HG02981 (cell line): ENCODE data around the gene ARMH1.
"Not testable (repeated sequence)": the region's sequence is repeated elsewhere in the genome, so short reads cannot be mapped to it uniquely, and the experiment has no call there.

Experiments used
- ATAC-seq: cut with Tn5 transposase; IDR thresholded peaks from one replicate; pipeline ENCODE4 v1.9.1; 2021; ENCODE audit warnings: mild to moderate bottlenecking, moderate library complexity; ENCODE audit not compliant: unreplicated experiment

ARMH1 gene

DNA sequence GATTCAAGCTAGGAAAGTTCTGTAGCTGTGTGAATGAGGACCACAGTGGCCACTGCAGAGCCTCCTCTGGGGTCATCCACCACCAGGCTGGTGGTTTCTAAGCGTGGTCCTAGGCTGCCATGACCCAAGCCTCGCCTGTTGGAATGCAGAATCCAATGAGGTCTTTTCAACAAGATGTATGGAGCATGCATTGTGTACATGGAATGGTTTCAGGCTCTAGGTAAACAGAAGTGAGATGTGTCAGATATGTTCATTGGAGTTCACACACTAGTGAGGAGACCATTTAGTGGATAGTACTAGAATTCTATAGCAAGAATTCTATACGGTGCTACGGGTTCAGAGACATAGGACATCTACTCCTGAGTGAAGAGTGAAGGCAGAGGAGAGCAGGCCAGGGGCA is 45.8 kb downstream of the ARMH1 start:
- no peak for ATAC-seq

DNA sequence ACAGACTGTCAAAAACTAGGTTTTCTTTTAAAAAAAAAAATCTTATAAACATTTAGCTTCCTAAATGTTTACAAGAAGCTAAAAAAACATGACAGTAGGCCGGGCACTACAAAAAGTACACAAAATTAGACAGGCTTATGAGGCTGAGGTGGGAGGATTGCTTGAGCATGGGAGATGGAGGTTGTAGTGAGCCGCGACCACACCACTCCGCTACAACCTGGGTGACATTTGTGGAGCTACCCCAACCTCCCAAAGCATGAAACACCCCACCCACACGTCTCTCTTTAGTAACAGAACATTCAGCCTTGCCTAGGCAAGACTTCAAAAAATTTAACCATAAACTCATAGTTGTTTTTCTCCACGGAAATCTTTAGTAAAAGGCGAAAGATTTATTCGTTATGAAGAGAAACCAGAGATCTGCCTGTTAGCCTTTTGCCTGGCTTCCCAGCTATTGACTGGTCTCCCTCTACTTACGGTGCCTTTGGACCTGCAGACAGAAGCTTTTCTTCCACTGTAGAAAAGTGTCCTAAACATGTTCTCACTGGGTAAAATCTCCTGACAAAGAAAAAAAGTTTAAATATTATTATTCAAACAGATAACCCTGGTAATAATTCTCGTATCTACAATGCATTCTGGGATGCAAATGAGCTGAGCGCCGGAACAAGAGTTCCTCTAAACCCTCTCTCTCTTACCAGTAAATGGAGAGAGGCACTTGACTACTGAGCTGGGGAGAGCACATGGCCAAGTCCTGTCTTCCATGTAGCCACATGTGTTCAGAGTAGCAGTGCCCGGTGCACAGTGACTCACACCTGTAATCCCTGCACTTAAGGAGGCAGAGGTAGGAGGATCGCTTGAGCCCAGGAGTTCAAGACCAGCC is 47.2 kb downstream of the ARMH1 start:
- peak; percentile 65 for ATAC-seq

DNA sequence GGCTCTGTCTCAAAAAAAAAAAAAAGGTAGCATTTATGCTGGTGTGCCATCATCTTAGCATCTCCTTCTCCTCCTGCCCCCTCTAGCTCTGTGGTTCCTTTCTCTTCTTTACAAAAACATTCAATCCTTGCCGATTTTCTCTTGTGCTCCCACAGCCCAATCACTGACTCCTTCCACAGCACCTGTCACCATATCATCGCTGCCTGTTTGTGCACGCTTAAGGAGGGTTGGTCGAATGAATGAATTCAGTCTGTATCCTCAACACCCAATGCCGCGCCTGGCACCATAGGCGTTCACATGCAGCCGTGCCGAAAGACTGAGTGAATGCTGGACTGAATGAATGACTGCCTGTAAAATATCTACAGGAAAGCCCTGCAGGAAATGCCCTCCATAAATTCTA is 48.5 kb downstream of the ARMH1 start:
- ATAC-seq, result no peak

DNA sequence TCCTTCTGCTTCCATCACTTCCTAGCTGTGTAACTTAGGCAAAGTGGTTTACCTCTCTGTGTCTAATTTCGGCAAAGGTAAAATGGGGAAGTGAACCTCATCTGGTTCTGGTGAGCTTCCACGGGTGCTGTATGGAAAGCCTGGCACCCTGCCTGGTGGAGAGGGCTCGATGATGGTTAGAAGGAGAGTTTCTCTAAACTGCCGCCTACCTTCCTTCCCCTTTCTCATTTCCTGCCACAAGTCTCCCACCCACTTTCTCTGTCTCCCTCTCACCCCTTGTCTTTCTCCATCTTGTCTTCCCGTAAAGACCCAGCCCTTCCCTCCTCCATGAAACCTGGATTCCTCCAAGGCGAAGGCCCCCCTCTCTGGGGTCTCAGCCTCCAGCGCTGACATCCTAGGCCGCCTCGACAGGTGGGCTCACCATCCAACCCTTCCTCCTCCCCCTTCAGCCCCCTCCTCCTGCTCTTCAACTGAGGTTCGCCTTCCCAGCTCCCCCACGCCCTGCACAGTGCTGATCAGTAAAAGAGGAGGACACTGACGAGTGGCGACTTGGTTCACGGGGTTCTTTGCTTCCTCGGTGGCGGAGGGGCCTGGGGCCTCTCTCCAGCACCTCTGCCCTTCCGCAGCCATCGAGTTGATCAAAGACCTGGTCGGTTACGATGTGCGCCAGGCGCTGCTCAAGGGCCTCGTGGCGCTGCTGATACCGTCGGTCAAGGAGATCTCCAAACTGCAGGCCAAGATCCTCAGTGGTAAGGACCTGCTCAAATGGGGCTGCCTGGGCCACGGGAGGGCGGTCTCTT is 49.2 kb downstream of the ARMH1 start:
- no peak for ATAC-seq

DNA sequence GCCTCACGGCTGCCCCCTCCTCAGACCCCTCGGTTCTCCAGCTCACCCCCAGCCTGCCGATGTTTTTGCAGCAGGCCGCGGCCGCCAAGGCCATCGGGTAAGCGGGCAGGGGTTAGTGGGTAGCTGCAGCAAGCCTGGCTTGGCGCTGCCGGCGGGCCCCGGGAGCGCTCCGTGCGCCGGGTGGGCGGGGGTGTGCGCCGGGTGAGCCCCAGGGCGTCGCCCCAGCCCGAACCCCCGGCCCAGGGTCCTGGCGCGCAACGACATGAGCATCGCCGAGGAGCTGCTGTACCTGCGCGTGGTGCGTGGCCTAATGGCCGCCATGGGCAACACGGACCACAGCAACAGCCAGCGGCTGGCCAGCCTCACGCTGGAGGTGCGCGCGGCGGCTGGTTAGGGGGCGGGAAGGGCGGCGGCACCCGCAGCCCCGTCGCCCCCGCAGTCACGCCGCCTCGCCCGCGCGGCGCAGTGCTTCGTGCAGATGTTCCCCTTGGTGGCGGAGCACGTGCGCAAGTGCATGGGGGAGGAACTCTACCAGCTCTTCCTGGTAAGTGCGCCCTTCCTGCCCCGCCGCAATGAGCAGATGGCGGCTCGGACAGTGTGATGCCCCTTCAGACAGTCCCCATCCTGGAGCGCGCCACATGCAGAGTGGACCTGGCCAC is 49.9 kb downstream of the ARMH1 start:
- no peak for ATAC-seq

DNA sequence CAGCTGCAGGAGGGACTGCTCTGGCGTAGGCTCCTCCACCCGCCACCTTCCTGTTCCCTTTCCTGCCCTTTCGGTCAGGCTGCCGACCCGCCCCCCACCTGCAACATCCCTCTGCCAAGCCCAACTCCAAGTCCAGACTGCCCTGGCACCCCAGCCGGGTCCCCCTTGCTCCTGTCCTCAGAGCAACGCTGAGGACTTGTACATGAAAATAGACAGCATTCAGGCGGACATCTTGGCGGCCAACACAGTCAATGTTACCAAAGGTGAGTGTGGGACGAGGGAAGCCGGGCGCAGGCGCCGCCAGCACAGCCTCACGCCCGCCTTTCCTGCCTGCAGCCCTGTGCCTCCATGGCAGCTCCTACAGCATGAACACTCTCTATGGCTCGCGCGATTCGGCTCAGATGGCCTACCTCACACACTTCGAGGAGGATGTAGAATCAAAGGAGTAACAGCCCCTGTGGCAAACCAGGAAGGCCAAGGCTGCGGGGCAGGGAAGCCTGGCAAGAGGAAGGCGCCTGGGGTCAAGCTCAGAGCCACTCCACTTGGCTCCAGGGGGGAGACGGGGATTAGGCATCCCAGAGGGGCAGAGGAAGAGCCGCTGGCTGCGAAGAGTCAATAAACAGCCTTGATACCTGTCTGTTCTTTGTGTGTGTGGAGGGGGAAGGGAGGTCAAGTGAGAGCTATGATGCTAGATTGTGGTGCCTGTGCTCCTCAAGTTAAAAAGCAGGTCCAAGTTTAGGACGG is 50.6 kb downstream of the ARMH1 start:
- no peak for ATAC-seq

DNA sequence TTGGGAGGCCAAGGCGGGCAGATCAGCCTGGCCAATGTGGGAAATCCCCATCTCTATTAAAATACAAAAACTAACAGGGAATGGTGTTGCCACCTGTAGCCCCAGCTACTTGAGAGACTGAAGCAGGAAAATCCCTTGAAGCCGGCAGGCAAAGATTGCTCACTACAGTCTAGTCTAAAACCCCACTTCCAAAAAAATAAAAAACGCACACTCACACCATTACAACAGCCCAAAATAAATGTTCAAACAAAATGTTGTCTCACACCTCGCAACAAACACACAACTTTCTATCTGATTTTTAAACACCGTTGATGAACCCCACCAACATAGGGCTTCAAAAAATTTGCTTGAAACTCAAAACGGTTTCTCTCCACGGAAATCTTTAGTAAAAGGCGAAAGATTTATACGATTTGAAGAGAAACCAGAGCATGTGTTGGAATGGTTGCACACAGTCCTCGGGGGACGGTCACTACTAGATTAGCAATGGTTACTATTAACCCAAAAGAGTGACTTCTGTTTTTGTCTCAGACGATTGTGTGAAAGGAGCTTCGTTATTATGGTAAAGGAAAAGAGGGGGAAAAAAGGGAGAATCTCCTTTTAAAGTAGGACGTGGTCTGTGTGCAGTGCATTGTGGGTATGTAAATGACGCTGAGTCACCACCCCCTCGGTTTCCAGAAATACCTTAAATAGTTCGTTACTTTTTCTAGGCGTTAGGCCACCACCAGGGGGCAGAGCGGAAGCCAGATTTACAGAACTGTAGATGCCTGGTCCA is 56.4 kb downstream of the ARMH1 start, which contains the start of gene RNU5D-1:
Gene RNU5D-1, minus strand, starts transcription at position 430 of the 772 bp plus-strand sequence.
- peak; percentile 77 for ATAC-seq

DNA sequence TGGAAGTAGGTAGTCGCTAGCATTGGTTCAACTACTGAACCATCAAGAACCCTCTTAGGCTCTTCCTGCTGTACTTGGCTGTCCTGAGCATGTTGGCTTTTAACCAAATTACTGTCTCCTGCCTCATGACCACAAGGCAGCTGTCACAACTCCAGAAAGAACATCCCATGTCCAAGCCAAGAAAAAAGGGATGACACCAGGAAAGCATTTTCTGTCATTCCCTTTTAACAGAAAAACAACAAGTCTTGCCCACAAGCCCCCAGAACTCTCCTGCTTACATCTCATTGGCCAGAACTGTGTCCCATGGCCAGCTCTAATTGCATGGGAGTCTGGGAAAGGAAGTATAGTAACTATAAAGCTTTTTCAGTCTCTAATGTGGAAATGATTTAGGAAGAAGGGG is 58.9 kb downstream of the ARMH1 start:
- ATAC-seq, result no peak

DNA sequence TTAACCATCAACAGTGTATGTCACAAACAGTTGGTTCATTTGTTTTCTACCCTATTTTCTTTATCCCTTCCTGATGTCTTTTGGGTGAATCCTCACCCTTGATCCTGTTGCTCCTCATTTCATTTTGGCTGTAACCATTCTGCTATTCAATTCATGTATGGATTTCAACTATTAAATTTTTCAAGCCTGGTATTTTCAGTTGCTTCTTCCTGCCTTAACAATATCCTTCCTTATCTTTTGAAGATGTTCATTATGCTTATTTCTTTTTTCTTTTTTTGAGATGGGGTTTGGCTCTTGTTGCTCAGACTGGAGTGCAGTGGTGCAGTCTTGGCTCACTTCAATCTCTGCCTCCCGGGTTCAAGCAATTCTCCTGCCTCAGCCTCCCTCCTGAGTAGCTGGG is 59.3 kb downstream of the ARMH1 start:
- no peak for ATAC-seq

DNA sequence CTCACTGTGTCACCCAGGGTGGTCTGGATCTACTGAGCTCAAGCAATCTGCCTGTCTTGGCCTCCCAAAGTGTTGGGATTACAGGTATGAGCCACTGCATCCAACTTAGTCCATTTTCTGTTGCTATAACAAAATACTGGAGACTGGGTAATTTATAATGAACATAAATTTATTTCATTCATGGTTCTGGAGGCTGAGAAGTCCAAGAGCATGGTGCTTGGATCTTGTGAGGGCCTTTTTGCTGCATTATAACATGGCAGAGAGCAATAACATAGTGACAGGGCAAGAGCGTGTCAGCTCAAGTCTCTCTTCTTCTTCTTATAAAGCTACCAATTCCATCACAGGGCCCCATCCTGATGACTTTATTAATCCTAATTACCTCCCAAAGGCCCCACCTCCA is 61.5 kb downstream of the ARMH1 start:
- no peak for ATAC-seq

DNA sequence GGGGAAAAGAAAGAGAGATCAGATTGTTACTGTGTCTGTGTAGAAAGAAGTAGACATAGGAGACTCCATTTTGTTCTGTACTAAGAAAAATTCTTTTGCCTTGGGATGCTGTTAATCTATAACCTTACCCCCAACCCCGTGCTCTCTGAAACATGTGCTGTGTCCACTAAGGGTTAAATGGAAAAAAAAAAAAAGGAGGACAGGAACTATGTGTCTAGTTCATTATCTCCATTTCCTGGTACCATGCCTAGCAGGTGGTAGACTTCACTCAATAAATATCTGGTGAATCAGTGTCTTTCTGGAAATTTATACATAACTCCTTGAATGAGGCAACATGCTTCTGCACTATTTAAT is 64.4 kb downstream of the ARMH1 start:
- ATAC-seq, result not testable (repeated sequence)

DNA sequence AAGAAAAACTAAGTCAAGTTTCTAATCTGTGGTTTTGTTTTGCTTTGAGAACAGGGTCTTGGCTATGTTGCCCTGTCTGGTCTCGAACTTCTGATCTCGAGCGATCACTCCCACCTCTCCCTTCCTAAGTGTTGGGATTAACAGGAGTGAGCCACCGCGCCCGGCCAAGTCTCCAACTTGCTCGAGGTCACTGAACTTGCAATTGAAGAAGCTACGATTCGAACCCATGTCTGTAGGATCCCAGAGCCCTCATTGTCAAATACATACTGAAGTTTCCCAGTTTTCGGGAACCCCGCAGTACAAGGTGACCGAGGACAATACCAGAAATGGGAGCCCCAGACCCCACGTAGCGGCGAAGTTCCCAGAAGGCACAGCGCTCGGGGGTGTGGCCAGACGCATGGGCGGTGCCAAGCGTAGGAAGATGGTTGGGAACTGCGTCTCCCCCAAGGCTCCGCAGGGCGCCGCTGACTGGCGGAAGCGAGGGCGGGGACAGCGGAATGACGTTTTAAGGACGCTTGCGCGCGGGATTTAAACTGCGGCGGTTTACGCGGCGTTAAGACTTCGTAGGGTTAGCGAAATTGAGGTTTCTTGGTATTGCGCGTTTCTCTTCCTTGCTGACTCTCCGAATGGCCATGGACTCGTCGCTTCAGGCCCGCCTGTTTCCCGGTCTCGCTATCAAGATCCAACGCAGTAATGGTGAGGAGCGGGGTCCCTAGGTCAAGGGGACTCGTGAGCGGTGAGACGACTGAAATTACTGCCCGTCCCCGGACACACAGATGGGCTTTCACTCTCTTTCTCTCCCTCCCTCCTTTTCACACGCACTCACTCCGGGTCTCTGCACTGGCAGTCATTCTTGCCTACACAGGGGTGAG is 65.0 kb downstream of the ARMH1 start, which contains the start of gene KIF2C:
Gene KIF2C, plus strand, starts transcription at position 531 of the 872 bp plus-strand sequence. Its CDS starts 96 bp downstream, at position 627.
- ATAC-seq, result peak; percentile 96

DNA sequence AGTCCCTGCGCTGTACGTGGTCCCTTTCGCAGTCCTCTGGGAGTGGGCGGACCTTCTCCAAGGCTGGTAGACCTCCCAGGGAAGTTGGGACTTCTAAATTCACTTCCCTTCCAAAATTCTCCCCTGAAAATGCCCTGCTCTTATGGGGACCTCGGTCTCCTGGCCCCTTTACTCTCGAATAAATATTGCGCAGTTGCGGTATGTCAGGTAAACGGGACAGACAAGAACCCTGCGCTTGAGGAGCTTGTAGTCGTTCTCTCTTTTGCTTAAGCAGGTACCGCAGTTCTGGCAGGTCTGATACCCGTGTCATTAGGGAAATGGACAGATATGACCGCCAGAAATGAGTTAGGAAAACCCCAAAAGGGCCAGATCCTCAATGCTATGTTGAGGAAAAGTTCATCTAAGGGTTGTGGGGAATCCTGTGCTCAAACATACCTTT is 65.7 kb downstream of the ARMH1 start:
- no peak for ATAC-seq

DNA sequence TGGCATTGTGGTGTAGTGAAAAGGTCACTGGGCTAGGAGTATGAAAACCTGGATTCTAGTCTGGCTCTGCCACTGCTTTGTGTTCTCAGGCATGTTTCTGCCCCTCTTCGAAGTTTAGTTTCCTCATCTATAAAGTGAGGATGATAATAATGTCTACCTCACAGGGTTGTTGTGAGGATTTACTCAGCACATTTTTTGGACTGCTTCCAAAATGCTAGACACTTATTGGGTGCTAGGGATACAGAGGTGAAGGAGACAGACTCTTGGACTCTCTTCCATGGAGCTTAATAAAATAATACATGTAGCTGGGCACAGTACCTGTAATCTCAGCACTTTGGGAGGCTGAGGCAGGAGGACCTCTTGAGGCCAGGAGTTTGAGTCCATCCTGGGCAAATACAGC is 68.7 kb downstream of the ARMH1 start:
- ATAC-seq, result no peak

DNA sequence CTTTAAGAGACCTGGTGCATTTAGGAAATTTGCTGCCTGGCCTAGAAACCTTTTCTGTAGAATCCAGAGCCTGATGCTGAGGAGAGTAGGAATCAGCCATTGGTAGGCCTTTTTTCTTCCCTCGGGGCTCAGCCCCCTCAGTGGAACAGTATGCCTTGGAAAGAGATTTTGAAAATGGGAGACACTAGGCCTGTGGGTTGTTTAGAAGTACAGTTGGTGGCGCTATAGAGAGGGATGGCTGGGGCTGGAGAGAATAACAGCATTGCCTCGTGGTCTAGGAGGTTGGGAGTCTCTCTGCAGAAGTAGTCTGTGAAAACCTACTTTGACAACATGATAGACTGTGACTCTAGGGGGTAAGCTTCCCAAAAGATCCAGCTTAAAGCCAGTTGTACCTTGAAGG is 73.4 kb downstream of the ARMH1 start:
- no peak for ATAC-seq

DNA sequence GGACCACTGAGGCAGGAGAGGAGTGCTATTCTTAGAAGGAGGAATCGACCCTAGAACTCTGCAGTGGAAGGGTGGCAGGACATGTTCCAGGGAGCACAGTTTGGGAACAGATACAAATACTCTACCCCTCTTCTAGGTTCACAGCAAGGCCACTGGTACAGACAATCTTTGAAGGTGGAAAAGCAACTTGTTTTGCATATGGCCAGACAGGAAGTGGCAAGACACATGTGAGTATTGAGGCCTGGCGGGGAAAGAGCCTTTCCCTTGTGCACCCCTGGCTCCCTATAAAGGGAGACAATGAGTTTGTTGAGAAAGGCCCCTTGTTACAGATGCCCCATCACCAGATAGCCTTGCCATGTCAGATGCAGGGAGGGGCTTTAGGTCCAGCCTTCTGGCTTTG is 82.9 kb downstream of the ARMH1 start:
- ATAC-seq, result no peak

DNA sequence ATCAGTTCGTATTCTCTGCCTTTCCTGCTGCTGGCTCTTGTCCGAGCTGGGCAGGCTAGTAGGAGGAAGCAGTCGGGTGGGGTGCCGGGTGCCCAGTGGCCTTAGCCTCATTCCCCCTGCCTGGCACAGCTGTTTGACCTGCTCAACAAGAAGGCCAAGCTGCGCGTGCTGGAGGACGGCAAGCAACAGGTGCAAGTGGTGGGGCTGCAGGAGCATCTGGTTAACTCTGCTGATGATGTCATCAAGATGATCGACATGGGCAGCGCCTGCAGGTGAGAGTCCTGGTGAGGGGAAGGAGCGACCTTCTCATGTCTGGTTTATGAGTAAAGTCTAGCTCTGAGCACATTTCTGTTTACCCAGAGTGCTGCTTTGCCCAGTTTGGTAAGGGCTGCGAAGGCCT is 84.6 kb downstream of the ARMH1 start:
- ATAC-seq, result no peak

DNA sequence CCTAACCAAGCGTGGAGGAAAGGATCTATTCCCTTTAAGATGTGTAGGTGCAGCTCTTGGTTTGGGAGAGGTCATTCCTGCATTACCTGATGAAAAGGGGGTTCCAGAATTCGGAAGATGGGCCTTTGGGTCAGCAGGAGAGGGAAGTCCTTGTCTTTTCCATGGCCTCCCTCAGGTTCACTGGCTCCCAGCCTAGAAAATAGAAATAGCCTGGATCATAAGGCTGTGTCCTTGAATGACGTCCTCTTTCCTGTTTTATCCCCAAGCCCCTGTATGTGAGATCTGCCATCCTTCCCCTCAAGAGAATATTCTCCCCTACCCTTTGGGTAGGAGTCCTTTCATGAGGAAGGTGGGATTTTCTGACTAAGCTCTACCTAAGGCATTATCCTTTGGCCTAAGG is 86.4 kb downstream of the ARMH1 start:
- ATAC-seq, result no peak

DNA sequence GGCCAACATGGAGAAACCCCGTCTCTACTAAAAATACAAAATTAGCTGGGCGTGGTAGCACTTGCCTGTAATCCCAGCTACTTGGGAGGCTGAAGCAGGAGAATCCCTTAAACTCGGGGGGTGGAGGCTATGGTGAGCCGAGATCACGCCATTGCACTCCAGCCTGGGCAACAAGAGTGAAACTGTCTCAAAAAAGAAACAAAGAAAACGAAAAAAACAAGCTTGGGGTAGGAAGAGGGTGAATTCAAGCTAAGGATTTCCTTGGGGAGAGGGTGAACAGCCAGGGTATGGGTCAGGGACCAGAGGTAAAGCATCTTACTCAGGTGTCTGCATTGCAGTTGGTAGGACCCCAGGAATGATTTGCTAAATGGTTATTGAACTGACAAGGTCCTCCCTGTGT is 91.9 kb downstream of the ARMH1 start:
- not testable (repeated sequence) for ATAC-seq
